Osteoblast (primary cell): ENCODE results near the gene DGKB. TPM values are rescaled to one million over a fixed set of nuclear protein-coding genes. Genes with fewer than 3 reads are reported as not detected.

Source experiments
- DNase-seq: peaks from one replicate; pipeline ENCODE4 v3.0.0; 2011; ENCODE audit warnings: low spot score, mixed read lengths; ENCODE audit not compliant: insufficient read length; ENCODE audit errors: missing footprints
- H2AFZ ChIP-seq: 2 replicates; pipeline ENCODE4 v1.6.0; 2011; ENCODE audit warnings: mild to moderate bottlenecking, low read length
- H3K27ac ChIP-seq: 2 replicates; pipeline ENCODE4 v1.5.1; 2011; ENCODE audit warnings: mild to moderate bottlenecking, low read depth, low read length, moderate library complexity
- H3K27me3 ChIP-seq: 2 replicates; pipeline ENCODE4 v1.6.0; 2012; ENCODE audit warnings: mild to moderate bottlenecking, control low read depth, inconsistent platforms, low read length, moderate library complexity; ENCODE audit not compliant: insufficient read depth
- H3K36me3 ChIP-seq: 2 replicates; pipeline ENCODE4 v1.5.1; 2011; ENCODE audit warnings: mild to moderate bottlenecking, low read length, control low read depth, moderate library complexity; ENCODE audit not compliant: insufficient read depth
- H3K4me1 ChIP-seq: 2 replicates; pipeline ENCODE4 v1.5.1; 2011; ENCODE audit warnings: mild to moderate bottlenecking, low read length, control low read depth, moderate library complexity; ENCODE audit not compliant: insufficient read depth
- H3K4me2 ChIP-seq: 2 replicates; pipeline ENCODE4 v1.6.0; 2011; ENCODE audit warnings: mild to moderate bottlenecking, low read length; ENCODE audit not compliant: insufficient read depth
- H3K4me3 ChIP-seq: fragments of 200-600 bp; sonication (generic); 3 replicates; pipeline ENCODE4 v1.5.1; 2012; ENCODE audit warnings: mild to moderate bottlenecking, low read length, inconsistent platforms; ENCODE audit not compliant: insufficient read depth
- H3K79me2 ChIP-seq: 2 replicates; pipeline ENCODE4 v1.6.0; 2012; ENCODE audit warnings: mild to moderate bottlenecking, low read length, control low read depth, inconsistent platforms; ENCODE audit not compliant: insufficient read depth
- H3K9me3 ChIP-seq: 2 replicates; pipeline ENCODE4 v1.5.1; 2011; ENCODE audit warnings: low read depth, low read length, control low read depth
- H4K20me1 ChIP-seq: 2 replicates; pipeline ENCODE4 v1.6.0; 2012; ENCODE audit warnings: mild to moderate bottlenecking, low read length, control low read depth; ENCODE audit not compliant: insufficient read depth
- total RNA-seq: library from RNA; depleted of rRNA; stranded (reverse); fragments of >200 nt; gene quantifications from 2 replicates; pipeline ENCODE4 v1.2.3, GENCODE V29; 2012
- TF ChIP-seq, protein P1 (sequence below): IDR thresholded peaks from 2 replicates; pipeline ENCODE4 v1.5.1; 2011; ENCODE audit warnings: mild to moderate bottlenecking, low read depth, low read length, moderate library complexity; ENCODE audit errors: extremely low read depth

DGKB gene
- total RNA-seq, 1 donor = 1.1 TPM

DNA sequence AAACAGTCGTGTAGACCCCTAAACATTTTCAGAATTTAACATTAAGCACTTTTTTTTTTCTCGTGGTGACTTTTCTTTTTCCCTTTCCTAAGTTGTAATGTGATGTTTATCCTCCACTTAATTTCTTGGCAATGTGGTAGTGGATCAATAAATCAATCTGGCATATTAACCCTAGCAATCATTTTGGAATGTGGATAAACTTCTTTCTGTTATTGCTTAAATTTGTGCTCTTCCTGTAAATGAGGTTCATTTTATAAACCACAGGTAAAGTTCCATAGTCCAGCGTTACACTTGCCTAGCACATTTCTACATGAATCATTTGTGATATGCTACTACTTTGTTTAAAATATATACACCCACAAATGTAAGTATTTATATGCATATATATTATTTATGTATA, 665.7 kb downstream of the DGKB start:
- no peak overlapping the region for H2AFZ ChIP-seq
- no peaks in the 10 kb centered on the region for H3K9me3 ChIP-seq
- H3K27me3 ChIP-seq = no peaks in the 10 kb centered on the region
- no peak overlapping the region for H3K4me3 ChIP-seq
- peaks cover 4% of the 10 kb centered on the region for H3K4me1 ChIP-seq
- DNase-seq = no peak
- H3K27ac ChIP-seq = no peak overlapping the region
- no peaks in the 10 kb centered on the region for H3K79me2 ChIP-seq
- H3K4me2 ChIP-seq = no peak overlapping the region
- H3K36me3 ChIP-seq = no peaks in the 10 kb centered on the region
- H4K20me1 ChIP-seq = no peaks in the 10 kb centered on the region
- TF ChIP-seq, protein P1, sequence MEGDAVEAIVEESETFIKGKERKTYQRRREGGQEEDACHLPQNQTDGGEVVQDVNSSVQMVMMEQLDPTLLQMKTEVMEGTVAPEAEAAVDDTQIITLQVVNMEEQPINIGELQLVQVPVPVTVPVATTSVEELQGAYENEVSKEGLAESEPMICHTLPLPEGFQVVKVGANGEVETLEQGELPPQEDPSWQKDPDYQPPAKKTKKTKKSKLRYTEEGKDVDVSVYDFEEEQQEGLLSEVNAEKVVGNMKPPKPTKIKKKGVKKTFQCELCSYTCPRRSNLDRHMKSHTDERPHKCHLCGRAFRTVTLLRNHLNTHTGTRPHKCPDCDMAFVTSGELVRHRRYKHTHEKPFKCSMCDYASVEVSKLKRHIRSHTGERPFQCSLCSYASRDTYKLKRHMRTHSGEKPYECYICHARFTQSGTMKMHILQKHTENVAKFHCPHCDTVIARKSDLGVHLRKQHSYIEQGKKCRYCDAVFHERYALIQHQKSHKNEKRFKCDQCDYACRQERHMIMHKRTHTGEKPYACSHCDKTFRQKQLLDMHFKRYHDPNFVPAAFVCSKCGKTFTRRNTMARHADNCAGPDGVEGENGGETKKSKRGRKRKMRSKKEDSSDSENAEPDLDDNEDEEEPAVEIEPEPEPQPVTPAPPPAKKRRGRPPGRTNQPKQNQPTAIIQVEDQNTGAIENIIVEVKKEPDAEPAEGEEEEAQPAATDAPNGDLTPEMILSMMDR = no peak

DNA sequence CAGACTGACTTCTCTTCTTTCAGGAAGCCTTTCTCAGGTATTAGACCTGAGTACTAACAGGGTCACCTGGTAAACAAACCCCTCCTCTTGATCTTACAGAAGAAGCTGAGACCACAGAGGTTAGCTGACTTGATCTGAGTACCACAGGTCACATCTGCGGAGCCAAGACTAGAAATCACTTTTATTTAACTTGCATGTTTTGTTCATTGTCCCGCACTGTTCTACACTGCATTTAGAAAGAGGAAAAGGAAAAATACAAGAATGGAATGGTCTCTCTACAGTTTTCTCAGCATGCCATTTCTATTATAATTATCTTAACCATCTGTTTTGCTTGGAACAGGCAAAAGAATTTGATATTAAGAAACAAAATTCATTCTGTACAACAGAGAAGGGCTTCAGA, 667.5 kb downstream of the DGKB start:
- TF ChIP-seq, protein P1 = no peak
- Histone ChIP-seq H3K27me3 (no peaks in the 10 kb centered on the region), H3K4me2 (no peak overlapping the region), H3K36me3 (no peaks in the 10 kb centered on the region), H3K4me1 (peaks cover 4% of the 10 kb centered on the region), H2AFZ (no peak overlapping the region), H3K9me3 (no peaks in the 10 kb centered on the region), H3K4me3 (no peak overlapping the region), H3K79me2 (no peaks in the 10 kb centered on the region), H3K27ac (no peak overlapping the region), H4K20me1 (no peaks in the 10 kb centered on the region)
- no peak for DNase-seq

DNA sequence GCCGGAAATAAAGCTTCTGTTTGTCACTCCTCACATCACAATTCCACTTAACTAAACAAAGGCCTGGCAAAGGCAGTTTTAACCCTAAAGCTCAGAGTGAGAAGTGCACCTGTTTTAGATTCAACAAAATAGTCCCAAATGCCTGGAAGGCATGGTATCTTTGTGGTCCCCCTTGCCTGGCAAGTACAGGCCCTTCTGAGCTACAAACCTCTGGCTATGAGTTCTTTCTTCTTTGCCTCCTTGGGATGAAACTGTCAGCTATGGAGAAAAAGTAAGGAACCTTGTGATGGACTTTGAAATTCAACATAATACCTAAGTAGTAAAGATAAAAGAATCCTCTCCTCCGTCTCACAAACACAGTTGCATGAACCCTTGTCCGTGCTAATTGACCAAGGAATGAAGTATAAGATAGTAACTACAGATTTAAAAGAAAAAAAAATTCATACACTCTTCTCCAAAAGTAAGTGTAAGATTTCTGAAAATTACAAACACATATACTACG, 668.6 kb downstream of the DGKB start:
- no peak overlapping the region for H3K4me2 ChIP-seq
- no peak overlapping the region for H3K4me3 ChIP-seq
- DNase-seq = no peak
- H4K20me1 ChIP-seq = no peaks in the 10 kb centered on the region
- H3K9me3 ChIP-seq = no peaks in the 10 kb centered on the region
- H3K4me1 ChIP-seq = peaks cover 4% of the 10 kb centered on the region
- H2AFZ ChIP-seq = no peak overlapping the region
- H3K36me3 ChIP-seq = no peaks in the 10 kb centered on the region
- H3K27ac ChIP-seq = no peak overlapping the region
- no peaks in the 10 kb centered on the region for H3K27me3 ChIP-seq
- TF ChIP-seq, protein P1 = no peak
- H3K79me2 ChIP-seq = no peaks in the 10 kb centered on the region

DNA sequence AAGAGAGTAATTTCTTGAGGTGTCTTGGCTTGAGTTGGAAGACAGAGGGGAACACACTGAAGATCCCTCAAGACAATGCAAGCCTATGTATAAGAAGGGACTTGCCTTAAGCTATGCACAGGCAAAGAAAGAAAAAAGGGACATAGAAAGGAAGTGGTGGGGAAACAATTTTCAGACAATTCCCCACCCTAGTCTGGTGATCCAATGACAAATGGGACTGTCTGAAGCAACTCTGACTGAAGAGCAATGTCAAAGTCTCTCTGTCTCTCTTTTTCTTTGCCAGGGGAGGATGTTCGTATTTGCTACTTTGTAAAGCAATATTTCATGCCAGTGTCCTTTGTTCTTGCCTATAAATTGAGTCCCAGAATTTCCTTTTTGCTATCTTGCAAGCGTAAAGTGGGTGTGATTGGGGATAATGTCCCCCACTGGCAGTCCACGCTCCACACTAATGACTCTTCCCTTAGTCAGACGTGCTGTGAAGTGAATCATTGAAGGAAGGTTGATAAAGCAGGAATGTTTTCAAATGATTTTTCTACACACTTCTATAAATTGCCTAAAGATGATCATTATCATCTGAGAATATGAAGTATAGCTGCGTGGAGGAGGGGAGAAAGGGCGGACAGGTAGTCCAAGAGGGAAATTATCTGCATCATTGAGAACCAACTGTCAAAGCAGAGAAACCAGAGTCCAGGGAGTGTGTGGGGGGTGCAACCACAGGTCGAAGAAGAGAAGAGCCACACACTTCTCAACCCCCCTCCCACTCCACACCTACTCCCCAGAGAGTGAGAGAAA, 669.3 kb downstream of the DGKB start:
- H2AFZ ChIP-seq = no peak overlapping the region
- no peaks in the 10 kb centered on the region for H3K79me2 ChIP-seq
- no peak overlapping the region for H3K27ac ChIP-seq
- H3K9me3 ChIP-seq = no peaks in the 10 kb centered on the region
- H3K4me3 ChIP-seq = no peak overlapping the region
- H3K4me2 ChIP-seq = no peak overlapping the region
- H3K36me3 ChIP-seq = no peaks in the 10 kb centered on the region
- H3K27me3 ChIP-seq = no peaks in the 10 kb centered on the region
- TF ChIP-seq, protein P1 = no peak
- H3K4me1 ChIP-seq = peaks cover 4% of the 10 kb centered on the region
- no peaks in the 10 kb centered on the region for H4K20me1 ChIP-seq
- no peak for DNase-seq
